NCI-H748 treated with DMSO at 0.1 percent for 48 hours (cell line): ENCODE results near the gene STAC2.
A peak's percentile ranks its signal among the peaks of the same experiment; 100 is the strongest.
"Not testable (repeated sequence)": the region's sequence is repeated elsewhere in the genome, so short reads cannot be mapped to it uniquely, and the experiment has no call there.

Source experiments
- DNase-seq: peaks from one replicate; lab custom pipeline; 2025; lab: John Stamatoyannopoulos, UW

The STAC2 gene

DNA sequence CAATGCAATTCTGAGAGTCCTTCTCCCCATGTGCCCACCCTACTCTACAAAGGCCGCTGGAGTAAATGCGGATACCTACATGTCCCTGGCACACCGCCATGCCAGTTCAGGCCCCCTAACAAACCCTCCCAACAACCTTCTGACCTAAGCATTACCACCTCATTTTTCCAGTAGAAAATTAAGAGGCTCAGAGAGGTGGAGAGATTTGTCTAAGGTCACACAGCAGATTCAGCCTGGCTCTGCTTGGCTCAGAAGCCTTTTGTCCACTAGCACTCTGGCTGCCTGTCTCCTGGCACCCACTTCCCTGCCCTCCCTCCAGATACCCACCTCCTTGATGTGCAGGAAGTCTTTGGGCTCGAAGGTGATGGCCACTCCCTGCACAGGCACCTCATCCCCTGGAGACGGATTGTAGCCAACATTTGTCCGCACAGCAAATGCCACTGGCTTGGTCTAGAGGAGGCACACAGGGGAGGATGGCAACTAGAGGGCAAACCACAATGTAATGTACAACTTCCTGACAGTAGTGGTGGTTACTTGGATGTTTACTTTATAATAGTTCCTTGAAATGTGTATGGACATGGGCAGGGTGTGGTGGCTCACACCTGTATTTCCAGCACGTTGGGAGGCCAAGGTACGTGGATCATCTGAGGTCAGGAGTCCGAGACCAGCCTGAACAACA is 38.5 kb downstream of the STAC2 start:
- no peak for DNase-seq

DNA sequence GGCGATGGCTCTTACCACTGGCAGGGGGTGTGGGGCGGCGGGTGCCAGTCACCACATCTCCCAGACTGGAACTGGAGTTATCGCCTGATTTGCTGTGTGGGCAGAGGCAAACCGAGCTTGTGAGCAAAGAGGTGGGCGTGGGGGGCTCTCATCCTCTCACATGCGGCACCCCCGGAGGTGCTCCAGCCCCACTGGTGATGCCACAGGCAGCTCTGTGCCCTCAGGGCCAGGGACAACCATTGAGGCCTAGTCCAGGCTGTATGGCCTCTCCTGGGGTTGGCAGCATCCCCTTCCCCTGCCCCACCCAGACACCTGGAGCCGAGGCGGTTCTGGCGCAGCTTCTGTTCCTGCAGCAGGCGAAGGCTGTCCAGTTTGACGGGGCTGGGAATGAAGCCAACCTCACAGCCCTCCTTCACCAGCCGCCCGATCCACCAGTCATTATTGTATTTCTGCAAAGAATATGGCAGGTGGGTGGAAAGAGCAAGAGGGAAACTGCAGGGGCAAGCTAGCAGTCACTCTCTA is 39.2 kb downstream of the STAC2 start:
- DNase-seq: no peak

DNA sequence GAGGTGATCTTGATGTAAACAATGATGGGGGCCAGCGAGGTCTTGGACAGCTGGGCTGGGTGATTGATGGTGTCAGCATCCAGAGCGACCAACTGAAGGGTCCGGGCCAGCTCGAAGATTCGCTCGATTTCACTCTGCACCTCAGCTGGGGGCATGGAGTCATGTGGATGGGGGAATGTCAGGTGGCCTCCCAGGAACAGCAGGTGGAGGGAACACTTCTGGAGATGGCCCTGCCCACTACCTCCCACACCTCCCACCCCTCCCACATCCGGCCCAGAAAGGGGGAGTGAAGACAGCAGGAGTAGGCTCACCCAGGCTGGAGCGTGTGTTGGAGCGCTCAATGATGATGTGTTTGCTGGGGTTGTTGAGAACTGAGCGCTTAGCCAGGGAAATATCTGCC is 42.0 kb downstream of the STAC2 start:
- no peak for DNase-seq

DNA sequence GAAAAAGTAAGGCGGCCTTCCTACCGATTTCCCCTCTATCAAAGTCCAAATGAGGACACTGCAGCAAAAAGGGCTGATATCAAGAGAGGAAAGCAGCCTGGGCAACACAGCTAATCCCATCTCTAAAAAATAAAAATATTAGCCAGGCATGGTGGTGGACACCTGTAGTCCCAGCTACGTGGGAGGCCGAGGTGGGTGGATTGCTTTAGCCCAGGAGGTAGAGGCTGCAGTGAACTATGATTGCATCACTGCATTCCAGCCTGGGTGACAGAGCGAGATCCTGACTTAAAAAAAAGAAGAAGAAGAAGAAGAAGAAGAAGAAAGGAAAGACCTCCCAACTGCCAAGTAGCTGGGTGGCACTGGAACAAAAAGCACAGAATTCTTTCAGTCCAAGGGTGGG is 42.7 kb downstream of the STAC2 start:
- no peak for DNase-seq

DNA sequence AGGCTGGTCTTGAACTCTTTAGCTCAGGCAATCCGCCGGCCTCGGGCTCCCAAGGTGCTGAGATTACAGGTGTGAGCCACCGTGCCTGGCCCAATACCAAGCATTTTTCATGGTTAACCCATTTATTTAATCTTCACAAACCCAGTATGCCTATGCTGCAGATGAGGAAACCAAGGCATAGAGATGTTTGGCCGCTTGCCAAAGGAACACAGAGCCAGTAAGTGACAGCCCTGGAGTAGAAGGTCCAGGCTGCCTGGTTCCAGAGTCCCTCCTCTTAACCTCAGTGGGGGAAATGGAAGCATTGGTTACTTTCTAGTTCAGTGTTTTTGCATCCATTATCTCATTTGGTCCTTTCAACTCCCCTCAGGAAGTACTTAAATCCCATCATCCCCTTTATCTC is 44.4 kb downstream of the STAC2 start:
- DNase-seq: no peak

DNA sequence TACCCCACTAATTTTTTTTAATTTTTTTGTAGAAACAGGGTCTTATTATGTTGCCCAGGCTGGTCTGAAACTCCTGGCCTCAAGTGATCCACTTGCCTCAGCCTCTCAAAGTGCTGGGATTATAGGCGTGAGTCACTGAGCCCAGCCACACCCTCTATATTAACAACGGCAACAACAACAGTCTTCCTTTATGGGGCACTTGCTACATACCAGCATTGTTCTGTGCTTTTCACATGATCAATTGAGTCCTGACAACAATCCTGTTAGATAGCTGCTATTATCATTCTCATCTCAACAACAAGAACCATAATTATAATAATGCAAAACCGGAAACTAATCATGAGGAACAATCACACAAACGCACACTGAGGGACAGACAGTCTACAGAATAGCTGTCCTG is 47.2 kb downstream of the STAC2 start:
- DNase-seq: no peak

DNA sequence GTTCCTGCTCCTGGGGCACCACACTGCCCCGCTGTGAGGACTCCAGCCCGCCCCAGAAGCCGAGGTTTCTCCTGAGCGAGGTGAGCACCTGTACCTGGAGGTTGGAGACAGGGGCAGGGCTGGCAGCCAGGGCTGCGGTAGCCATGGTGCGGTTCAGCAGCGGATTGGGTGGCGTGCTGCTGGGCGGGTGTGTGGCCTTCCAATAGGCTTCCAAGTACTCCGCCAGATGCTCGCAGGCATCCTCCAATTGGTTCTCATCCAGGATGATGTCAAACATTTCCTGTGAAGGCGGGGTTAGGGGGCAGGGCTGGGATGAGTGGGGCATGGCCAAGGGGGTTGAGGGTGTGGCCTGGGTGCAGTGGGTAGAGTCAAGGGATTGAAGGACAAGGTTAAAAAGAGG is 48.5 kb downstream of the STAC2 start:
- DNase-seq: no peak

DNA sequence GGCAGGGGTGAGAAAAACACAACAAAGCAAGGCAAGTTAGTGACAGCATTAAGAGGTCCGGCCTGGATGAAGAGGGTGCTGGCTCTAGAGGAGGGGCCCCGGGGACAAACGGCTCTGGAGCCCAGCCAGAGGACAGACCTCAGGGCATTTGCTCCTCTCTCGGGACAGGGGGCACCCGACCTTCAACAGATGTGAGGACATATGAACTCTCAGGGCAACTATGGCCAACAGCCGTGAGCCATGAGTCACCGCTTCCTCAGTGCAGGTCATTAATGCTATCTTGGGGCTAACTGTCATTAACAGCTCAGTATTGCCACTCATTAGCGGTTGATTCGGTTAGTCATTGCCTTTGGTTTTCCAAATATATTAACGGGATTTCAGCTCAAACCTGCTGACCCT is 50.1 kb downstream of the STAC2 start:
- no peak for DNase-seq

DNA sequence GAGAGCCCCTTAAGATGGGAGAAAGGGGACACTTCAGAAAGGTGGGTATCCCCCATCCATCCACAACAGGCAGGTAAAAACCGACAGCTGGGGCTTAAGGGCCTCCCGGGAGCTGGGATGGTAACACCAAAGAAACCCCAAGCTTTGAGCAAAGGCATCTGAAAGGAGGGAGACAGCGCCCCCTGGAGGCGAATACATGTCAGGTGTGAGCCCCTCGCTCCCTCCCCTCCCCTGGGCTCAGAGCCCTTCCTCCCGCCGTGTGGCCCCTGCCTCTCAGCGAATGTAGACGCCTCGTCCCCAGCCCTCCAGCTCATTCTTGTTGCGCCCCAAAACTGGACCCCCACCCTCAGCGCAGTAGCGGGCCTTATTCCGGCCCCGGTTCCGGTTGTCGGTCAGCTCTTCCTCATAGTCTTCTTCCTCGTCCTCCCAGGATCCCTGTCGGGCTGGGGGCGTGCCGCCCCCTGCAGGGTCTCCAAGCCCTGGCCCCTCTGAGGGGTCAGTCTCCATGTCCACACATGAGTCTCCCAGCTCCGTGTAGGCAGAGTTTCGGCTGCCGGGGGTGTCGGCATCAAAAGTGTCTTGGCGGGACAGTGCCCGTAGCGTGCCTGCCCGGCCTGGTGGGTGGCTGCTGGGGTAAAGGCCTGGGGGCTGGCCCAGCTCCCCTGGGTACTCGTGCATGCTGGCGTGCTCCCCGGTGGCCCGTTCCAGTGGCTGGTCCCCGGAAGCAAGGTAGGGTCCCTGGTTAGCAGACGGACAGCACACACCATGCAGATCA is 50.6 kb downstream of the STAC2 start:
- DNase-seq: peak; percentile 46

DNA sequence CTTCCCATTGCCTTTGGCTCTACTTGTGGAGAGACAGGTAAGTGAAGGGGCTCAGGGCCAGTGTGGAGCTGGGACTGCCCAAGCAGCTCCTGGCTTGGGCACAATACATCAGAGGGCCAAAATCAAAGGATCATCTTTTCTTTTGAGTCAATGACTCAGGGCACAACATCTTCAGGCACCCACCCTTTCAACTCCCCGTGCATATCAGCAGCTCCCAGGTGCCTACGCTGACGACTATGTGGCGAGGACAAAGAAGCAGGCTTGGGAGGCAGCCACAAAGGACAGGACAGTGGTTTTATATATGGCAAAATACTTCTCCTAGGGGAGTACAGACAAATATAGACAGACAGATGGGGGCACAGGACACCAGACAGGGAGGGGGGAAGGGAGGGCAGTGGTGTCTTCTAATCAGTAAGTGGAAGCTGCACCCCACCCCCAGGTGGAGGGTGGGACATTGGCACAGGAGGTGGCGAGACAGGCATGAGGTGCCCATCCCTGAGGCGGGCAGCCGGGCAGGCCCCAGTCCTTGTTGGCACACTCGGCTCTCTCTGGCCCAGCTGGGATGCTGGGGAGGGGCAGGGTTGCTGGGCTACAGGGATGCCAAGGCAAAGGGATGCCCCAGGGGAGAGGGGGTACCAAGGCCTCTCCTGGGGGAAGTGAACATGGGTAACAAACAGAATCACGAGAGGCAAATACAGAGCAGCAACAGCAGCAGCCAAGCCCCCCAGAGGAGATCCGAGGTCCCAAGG is 52.0 kb downstream of the STAC2 start:
- no peak for DNase-seq

DNA sequence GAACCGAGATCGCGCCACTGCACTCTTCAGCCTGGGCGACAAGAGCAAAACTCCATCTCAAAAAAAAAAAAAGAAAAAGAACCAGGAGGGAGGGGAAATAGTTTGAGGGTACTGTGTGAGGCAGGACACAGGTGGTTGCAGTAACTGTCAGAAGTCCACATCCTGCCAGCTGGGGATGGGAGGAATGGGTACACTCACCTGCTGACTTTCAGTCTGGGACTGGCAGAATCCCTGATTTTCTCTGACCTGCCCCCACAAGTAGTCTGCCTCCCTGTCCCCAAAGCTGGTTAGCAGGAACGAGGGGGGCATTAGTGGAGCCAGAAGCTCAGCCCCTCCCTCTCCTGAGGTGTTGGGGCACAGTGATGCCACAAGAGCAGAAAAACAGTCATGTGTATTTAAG is 52.7 kb downstream of the STAC2 start:
- DNase-seq: no peak

DNA sequence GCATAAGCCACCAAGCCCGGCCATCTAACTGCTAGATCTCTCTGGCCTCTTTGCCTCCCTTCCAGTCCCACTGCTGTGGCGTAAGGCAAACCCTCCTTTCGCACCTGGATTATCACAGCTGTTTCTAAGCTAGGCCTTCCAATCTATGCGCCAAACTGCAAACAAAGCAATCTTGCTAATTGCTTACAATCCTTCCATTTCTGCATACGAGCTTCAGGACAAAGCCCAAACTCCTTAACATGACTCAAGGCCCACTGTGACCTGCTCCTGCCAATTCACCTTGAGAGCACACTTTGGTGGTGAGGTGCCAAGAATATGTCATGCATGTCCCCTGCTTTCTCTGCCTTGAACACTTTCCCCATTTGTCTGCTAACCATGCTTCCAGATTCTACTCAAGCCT is 53.8 kb downstream of the STAC2 start:
- no peak for DNase-seq

DNA sequence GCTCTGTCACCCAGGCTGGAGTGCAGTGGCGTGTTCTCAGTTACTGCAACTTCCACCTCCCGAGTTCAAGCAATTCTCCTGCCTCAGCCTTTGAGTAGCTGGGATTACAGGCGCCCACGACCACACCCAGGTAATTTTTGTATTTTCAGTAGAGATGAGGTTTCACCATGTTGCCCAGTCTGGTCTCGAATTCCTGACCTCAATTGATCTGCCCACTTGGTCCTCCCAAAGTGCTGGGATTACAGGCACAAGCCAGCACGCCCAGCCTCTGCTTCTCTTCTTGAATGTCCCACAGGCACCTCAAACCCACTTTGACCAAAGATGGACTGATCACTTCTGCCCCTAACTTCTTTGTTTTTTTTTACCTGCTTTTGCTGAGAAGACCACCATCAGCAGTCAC is 55.2 kb downstream of the STAC2 start:
- no peak for DNase-seq

DNA sequence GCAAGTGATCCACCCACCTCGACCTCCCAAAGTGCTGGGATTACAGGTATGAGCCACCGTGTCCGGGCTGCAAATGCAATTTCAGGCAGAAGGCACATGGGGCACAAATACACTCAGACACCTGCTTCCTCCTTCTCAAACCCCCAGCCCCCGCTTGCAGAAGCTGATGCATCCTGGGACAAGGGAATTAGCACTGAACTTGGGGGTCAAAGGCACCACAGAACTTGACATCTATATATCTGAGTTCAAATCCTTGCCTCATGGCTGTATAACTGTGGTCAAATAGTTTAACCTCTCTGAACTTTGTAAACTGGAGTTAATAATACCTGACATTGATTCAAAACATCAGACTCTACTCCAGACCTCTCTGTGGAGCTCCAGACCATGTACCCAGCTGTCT is 55.6 kb downstream of the STAC2 start:
- DNase-seq: no peak

DNA sequence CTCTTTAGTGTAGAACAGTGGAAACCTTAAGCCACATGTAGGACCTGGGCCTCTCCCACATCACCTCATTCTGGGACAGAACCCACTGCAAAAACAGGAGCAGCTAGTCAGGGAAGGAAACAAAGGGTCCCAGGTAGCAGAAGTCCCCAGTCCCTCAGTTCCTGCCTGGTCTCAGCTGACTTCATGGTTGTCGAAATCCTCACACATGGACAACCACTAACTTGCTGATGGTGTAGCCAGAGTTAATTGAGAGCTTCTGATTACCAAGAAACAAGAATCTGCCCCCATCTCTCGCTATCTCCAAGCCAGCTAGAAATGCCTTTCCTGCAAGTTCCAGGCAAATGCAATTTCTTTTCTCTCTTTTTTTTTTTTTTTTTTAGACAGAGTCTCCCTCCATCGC is 56.2 kb downstream of the STAC2 start:
- no peak for DNase-seq

DNA sequence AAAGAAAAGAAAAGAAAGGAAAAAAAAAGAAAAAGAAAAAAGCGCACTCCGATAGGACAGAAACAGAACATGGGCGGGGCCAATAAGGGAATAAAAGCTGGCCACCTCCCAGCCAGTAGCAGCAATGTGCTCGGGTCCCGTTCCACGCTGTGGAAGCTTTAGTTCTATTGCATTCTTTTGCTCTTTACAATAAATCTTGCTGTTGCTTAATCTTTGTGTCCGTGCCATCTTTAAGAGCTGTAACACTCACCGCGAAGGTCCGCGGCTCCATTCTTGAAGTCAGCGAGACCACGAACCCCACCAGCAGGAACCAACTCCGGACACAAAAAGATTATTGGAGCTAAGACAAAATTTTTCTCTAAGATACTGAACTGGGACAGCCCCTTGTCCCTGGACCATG is 56.6 kb downstream of the STAC2 start:
- no peak for DNase-seq

DNA sequence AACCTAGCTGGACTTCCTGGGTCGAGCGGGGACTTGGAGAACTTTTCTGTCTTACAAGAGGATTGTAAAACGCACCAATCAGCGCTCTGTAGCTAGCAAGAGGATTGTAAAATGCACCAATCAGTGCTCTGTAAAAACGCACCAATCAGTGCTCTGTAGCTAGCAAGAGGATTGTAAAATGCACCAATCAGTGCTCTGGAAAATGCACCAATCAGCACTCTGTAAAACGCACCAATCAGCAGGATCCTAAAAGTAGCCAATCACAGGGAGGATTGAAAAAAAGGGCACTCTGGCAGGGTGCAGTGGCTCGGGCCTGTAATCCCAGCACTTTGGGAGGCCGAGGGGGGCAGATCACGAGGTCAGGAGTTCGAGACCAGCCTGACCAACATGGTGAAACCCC is 57.2 kb downstream of the STAC2 start:
- DNase-seq: not testable (repeated sequence)

DNA sequence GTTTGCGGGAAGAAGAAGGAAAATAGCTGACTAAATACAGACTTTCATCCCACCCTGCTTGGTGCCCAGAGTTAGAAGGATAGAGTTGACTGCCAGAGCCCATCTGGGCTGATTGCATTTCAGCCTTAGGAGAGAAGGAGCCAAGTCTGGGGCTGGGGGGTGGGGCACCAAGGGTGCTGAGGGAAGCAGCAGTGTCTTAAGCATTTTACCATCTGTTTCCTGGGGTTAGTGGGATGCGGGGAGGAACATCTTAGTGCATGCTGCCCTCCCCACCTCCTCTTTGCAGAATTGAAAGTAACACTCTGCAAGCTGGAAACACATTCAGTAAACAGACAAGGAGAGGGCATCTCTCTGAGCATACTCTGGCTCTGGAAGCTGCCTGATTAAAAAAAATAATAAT is 58.3 kb downstream of the STAC2 start:
- no peak for DNase-seq

DNA sequence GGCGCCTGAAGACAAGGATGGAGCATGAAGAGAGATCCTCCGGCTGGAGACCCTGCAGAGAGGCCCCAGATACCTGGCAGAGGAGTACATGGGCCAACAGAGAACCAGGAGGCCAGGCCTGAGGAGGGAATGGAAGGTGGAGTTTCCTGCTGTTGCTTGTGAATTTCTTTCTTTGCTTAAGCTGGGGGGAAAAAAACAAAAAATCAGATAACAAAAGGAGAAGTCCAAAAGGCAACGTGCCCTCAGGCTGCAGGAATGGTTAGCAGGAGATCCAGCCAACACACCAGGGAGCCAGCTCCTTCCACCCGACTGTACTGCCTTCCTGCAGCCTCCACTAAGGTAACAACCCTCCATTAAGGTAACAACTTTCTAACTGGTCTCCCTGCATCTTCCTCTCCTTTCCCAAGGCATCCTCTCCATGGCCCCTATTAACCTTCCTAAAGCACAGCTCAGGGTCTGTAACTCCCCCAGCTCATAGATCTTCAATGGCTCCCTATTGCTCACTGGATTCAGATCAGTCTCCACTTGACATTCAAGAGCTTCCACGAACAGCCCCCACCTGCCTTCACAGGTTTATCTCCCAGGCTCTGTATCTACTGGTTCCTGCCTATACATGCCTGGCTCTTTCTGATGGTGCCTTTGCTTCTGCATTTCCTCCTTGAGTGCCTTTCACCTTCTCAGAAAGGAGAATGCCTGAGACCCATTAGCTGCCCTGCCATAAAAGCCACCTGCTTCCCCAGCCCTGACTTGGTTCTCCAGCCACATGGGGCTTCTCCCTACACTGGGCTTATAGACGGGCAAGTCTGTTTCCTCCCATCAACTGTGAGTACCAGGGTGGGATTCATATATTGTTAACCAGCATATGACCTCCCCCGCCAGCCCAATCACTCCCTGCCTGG is 59.1 kb downstream of the STAC2 start:
- no peak for DNase-seq

DNA sequence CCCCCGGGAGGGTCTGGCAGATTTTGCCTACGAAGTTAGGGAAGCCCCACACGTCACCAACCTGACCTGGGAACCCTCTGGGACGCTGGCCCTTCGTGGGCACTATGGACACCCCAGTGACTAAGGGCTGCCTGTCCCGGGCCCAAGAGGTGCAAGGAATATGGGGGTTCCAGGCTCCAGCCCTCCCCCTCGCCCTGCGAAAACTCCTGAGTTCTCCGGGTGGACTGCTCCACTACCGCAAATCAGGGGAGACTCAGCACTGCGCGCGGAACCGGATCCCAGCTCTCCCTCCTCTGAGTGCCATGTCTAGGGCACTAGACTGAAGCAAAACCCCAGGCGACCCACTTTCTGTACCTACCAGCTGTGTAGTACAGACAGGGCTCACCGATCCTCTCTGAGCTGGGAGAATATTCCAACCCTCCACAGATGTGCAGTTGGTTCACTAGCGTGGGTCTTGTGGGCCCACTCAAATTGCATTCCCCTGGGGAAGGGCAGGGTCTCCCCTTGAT is 59.9 kb downstream of the STAC2 start, which contains the start of gene ARL5C:
TSS of gene ARL5C (minus strand) at position 321 of the 509 bp plus-strand sequence. CDS start 401 bp downstream, outside the sequence.
- no peak for DNase-seq

DNA sequence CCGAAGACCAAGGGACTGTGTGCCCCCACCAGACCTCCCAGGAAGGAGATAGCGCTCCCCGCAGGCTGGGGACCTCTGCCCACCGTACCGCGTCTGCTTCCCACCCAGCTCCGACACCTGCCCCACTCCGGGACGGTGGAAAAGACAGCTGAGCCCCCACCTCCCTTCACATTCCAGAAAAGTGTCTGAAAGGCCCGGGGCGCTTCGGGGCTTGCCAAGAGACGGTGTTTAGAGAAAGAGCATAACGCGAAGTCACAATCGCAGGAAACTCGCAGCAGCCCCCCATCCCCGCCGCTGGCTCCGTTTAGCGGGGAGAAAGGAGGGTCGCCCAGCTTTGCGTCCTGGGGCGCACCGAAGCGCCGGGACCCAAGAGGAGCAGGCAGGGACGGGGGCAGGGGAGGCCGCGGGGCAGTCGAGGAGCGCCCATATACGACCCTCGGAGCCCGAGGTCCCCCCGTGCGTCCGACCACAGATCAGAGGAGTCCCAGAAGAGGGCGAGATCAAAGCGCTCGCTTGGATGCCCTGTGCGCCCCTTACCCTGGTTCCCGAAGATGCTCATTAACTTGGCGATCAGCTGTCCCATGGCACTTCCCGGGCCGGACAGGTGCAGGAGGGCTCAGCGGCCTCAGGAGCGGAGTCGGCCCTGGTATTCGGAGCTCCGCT is 60.4 kb downstream of the STAC2 start:
- no peak for DNase-seq
